GM18499 (cell line): ENCODE measurements around the gene MANSC4.
"Not testable (repeated sequence)": the region's sequence is repeated elsewhere in the genome, so short reads cannot be mapped to it uniquely, and the experiment has no call there.

ENCODE experiments used
- ATAC-seq: cut with Tn5 transposase; IDR thresholded peaks from one replicate; pipeline ENCODE4 v1.9.1; 2021; ENCODE audit warnings: moderate number of reproducible peaks; ENCODE audit not compliant: insufficient read depth, unreplicated experiment

The MANSC4 gene

DNA sequence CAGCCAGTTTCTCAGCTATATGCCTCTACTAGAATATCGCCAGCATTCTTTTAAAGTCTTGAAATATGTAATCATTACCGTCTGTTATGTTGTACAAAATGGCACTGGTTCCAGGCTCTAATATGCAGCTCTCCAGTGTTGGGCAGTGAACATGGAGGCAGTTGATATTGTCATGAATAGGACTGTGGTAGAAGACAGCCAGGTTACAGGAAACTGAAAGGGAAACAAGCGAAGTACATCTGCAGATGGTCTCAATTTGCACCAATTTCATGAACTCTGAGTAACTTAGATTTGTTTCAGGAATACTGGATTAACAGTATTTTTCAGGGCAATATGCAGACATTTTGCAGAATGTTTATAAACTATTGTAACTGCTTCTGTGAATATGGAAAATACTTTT is 13.4 kb downstream of the MANSC4 start:
- ATAC-seq: no peak

DNA sequence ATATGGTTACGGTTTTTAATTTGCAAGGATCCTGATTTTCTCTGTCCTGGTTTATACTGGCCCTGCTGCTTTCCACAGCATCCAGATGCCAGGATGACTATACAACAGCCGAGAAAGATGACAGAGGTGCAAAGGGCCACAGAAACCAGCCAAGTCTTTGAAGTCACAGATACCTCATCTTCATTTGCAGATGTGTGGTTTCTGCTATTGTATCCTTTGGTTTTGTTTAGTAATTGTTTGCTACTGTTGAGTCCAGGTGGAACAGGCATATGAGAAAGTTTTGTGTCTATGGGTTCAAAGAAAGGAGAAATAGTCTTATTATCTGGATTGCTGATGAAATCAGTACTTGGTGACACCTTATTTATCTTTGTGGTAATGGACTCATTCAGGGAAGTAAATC is 17.3 kb downstream of the MANSC4 start:
- no peak for ATAC-seq

DNA sequence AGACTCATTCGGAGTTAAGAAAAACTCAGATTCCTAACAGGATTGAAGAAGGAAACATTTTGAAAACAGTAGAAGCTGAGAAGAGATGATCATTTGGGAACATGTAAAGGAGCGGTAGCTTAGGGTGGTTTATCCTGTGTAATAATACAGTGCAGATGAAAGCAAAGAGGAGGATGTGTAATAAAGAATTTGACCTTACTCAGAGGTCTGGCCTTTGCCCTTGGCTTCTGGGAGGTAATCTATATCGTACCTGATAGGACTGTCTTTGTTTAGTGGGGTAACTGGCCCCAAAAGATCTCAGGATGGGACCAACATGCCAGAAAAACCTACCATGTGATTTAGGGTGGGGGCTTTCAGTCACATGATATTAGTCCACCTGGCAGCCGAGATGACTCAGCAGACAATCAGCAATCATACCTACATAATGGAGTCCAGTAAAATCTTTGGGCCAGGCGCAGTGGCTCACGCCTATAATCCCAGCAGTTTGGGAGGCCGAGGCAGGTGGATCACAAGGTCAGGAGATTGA is 23.3 kb downstream of the MANSC4 start:
- no peak for ATAC-seq

DNA sequence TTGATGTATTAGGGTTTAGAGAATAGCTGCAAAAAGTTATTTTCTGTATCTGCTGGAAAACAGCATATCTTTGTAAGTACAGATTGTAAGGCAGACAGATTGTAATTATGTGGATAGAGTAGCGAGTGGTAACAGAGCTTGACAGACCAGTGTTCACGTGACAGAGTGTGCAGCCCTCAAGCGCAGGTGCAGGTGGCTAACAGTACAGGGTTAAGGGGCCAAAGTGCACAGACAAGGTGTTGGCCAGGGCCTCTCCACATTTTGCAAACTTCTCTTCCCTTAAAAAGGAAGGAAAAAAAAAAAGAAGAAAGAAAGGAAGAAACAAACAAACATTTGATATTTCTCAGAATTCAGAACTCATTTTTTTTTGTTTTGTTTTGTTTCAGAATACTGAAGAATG is 25.2 kb downstream of the MANSC4 start:
- no peak for ATAC-seq

DNA sequence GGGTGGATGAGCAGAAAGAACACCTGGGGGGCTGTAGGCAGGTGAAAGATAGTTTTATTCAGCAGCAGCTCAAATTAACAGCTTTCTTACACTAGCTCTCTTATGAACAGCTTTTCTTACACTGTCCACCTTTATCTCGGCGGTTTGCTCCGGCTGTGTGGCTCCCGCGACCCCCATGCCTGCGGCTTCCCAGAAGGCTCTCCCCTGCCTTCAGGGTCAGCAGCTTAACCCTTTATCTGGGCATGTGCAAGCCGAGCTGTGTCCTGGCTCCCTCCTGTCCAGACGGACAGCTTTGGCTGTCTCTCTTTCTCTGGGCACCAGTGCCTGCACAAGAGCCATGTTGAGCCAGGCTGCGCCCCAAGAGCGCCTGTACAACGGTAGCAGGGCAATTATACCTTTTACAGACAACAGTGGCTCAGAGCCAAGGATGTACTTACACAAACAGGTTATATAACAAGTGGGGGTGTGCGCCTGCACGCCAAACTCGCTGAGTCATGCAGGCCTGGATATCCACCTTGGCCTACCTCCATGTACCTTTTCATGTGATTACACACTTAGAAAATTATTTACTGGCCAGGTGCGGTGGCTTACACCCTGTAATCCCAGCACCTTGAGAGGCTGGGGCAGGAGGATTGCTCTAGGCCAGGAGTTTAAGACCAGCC is 28.5 kb downstream of the MANSC4 start:
- no peak for ATAC-seq

DNA sequence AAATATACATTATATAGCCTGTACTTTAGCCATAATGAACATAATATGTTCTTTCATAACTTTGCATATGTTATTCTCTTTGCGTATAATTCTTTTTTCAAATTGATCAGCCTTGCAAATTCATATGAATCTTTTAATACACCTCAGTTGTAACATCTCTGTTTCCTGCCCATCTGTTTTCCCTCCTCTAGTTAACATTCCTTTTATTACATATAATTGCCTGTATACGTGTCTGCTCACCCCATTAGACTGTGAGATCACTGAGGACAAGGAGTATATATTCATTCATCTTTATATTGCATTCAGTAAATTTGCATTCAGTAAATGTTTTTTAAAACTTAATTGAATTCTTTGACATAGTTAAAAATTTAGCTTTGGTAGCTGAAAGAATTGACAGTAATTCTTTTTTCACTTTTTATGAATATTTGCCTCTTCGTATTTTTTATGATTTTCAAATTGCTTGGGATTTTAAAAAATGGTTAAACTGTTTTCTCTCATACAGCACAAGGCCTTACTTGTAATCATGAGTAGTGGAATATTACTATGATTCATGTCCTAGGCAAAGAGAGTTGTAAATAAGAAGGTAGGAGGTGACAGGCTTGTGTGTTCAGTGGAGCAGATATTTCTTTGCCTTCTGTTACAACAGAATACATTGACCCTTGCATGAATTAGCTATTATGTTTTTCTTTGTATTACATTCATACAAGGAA is 32.8 kb downstream of the MANSC4 start:
- no peak for ATAC-seq

DNA sequence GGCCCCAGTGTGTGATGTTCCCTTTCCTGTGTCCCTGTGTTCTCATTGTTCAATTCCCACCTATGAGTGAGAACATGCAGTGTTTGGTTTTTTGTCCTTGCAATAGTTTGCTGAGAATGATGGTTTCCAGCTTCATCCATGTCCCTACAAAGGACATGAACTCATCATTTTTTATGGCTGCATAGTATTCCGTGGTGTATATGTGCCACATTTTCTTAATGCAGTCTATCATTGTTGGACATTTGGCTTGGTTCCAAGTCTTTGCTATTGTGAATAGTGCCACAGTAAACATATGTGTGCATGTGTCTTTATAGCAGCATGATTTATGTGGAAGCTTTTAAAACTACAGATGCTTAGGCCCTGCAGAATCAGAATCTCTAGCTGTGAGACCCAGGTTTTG is 34.3 kb downstream of the MANSC4 start:
- ATAC-seq: not testable (repeated sequence)

DNA sequence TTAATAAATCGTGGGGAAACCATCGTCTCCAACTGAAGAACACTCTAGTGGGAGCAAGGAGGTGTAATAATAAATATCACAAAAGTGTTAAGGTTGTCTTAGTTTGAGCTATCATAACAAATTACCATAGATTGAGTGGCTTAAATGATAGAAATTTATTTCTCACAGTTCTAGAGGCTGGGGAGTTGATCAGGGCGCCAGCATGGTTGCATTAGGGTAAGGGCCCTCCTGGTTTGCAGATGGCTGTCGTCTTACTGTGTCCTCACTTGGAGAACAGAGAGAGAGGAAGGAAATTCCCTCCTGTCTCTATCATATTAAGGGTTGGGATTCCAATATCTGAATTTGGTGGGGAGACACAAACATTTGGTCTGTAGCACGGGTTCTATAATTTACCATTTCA is 36.4 kb downstream of the MANSC4 start:
- ATAC-seq: no peak

DNA sequence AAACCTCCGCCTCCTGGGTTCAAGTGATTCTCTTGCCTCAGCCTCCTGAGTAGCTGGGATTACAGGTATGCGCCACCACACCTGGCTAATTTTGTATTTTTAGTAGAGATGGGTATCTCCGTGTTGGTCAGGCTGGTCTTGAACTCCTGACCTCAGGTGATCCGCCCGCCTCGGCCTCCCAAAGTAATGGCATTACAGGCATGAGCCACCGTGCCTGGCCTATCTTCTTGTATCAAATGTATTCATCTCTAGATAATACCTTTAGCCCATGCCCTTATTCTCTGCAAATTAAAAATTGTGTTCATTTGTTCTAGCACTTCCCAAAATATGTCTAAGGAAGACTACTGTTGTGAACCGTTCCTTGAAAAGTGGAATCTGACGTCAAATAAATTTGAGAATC is 45.7 kb downstream of the MANSC4 start:
- ATAC-seq: not testable (repeated sequence)

DNA sequence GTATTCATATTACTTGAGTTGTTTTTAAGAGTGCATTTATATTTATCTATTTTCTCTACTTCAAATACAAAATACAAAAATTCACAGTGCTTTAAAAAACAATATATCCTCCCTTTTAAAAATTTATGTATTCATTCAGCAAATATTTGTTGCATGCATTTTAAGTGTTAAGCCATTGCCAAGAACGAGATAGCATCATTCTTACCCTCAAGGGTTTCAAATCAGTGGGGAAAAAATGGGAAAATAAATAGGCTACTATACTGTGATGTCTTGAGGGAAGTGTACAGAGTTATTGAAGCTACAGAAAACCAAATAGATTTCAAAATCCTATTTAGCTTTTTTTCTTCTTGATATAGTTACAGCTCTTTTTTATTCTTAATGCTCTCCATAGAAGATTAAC is 46.2 kb downstream of the MANSC4 start:
- no peak for ATAC-seq

DNA sequence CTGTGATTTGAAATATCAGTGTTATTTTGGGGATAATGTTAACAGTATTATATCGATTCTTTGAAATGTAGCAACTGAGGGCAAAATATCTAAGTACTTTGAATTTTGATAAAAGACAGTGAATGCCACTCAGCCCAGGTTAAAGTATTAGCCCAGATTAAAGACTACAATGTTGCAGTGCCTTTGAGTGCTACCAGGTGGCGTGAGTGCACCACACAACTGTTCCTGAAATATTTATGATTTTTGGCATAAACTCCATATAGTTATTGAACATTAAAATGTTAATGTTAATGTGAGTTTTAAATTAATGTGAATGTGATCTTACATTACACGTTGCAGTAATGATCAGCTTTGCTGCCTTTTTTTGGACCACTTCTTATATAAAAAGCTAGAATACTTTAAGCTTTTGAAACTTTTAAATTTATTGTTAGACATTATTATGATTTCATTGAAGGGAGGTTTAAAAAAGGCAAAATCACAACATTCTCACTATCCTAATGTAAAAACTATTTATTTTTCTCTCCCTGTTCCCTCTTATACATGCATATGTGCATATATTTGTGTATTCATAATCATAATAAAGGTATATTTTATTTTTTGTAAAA is 46.9 kb downstream of the MANSC4 start:
- ATAC-seq: no peak

DNA sequence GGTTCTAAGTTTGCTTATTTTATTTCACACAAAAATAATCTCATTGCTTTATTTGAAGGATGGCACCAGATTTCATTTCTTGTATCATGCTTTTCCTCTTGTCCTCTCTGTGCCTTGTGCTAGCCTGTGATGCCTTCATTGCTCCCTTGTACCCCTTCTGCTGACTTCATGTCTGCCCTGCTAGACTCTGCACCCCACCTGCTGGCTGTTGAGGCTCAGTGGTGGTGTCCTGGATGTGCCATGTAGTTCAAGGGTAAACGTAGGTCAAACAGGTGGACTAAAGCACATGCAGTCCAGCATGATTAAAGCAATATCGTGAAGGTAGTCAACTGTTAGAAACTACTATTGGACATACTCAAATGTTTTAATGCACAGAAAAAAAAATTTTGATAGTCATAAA is 47.8 kb downstream of the MANSC4 start:
- no peak for ATAC-seq

DNA sequence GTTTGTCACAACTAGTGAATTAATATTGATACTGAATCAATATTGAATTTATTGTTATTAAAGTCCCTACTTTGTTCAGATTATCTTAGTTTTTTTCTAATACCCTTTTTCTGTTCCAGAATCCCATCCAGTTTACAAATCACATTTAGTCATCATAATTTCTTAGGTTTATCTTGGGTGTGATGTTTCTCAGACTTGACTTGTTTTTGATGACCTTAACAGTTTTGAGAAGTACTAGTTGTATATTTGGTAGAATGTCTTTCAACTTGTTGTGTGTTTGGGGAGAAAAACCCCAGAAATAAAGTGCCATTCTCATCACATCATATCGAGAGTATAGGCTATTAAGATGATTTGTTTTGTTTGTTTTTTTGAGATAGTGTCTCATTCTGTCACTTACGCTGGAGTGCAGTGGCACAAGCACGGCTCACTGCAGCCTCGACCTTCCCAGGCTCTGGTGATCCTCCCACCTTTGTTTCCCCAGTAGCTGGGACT is 49.9 kb downstream of the MANSC4 start:
- no peak for ATAC-seq

DNA sequence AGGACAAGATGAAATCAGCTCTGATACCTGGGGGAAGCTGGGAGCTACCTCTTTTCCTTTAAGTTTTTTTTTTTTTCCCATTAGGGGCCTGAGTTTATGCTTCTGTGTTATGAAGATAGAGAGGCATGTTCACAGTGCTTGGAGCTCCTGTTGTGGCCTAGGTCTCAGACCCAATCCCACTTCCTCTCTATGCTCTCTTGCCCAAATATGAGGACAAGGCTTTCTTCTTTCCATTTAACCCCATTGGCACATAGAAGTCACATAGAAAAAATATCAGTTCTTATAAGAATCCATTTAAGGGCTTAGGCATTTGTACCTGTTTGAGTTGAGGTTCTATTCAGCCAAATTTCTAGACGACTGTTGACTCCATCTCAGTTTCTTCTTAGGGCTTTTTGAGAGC is 56.8 kb downstream of the MANSC4 start:
- ATAC-seq: no peak
